H1 (cell line): ENCODE measurements around the gene RIMBP2. TPM values are rescaled to one million over a fixed set of nuclear protein-coding genes. Genes with fewer than 3 reads are reported as not detected.

Experiments
- NANOG ChIP-seq: IDR thresholded peaks from 2 replicates; pipeline ENCODE4 v1.6.1; 2011; ENCODE audit warnings: low read length, low read depth, mild to moderate bottlenecking, inconsistent platforms; ENCODE audit not compliant: insufficient read depth, poor library complexity, severe bottlenecking
- RXRA ChIP-seq: IDR thresholded peaks from 2 replicates; pipeline ENCODE4 v1.6.1; 2011; ENCODE audit warnings: low read depth, mild to moderate bottlenecking, low read length, moderate library complexity; ENCODE audit not compliant: insufficient read depth
- SIN3A ChIP-seq, 2 experiments: IDR thresholded peaks in 1 of 2; conservative IDR thresholded peaks in 1 of 2; 2 replicates each; pipeline ENCODE4 v1.6.1; 2011 to 2012; ENCODE audit warnings: low read length in 2 of 2, improper control_type of control experiment in 1 of 2, low read depth in 1 of 2, mild to moderate bottlenecking in 1 of 2
- TCF12 ChIP-seq: IDR thresholded peaks from 2 replicates; pipeline ENCODE4 v1.6.1; 2011; ENCODE audit warnings: low read depth, mild to moderate bottlenecking, low read length
- TEAD4 ChIP-seq: IDR thresholded peaks from 2 replicates; pipeline ENCODE4 v1.6.1; 2012; ENCODE audit warnings: low read depth, low read length, inconsistent platforms, mixed read lengths
- polyA plus RNA-seq, 7 experiments: library from polyadenylated mRNA; depleted of rRNA in 3 of 7; stranded (reverse) in 5 of 7; unstranded in 2 of 7; fragments of >200 nt in 5 of 7; fragments of 200-250 nt in 2 of 7; gene quantifications; 1 replicate in 5 of 7; 2 replicates in 1 of 7; 4 replicates in 1 of 7; pipeline versions ENCODE4 v1.2.1 to v1.2.3, GENCODE V29; 2011 to 2013; ENCODE audit warnings: missing spikeins in 2 of 7, mixed read lengths in 2 of 7
- total RNA-seq: library from RNA; stranded (reverse); fragmentation: NEBNext Ultra II Directional; extraction: Animal tissue kit (Norgen Biotek cat#: 25700); gene quantifications from 2 replicates; pipeline ENCODE4 v1.2.1, GENCODE V29; 2021

RIMBP2 gene
- total and polyA plus RNA-seq, 2 of the 8 experiments (the other 6 are each of a cell fraction or from before 2014, with no cell fraction given): 0.18 to 0.65 TPM

GRCh38 chr12:130556486-130557055 lies 159.5 kb downstream of the RIMBP2 start (continued):
- TF ChIP-seq TCF12 (no peak), NANOG (no peak), SIN3A (conservative IDR thresholded peaks at IDR 0.05 in 1 of 2, IDR thresholded peaks at IDR 0.05 in 1 of 2; ENCODE audit: low read depth in 1 of 2, low read length in 2 of 2) (no peak), TEAD4 (no peak), RXRA (no peak)
